NCI-H1417 (cell line): ENCODE data around the gene RFTN2.
"Not testable (repeated sequence)": the region's sequence is repeated elsewhere in the genome, so short reads cannot be mapped to it uniquely, and the experiment has no call there.

Experiments used
- DNase-seq, 3 experiments: peaks; one replicate each; lab custom pipeline; 2025; lab: John Stamatoyannopoulos, UW

Gene RFTN2

DNA sequence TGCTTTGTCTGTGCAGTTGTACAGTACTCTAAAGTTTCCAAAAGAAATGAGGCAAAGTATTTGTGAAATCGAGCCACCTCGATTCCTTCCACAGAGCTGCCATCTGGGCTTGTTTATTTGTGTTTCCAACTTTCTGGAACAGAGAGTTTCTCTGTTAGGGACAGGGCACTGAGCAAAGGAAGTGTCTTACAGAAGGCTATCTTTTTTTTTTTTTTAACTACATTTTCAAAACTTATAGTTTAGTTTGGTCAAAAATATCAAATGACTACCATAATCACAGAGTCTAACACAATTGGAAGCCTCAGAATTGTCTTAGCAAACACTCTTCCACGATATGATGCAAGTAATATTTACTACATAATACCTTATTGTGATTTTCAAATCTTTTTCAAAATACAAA lies 796 bp downstream of the RFTN2 start:
- DNase-seq, result no peak

DNA sequence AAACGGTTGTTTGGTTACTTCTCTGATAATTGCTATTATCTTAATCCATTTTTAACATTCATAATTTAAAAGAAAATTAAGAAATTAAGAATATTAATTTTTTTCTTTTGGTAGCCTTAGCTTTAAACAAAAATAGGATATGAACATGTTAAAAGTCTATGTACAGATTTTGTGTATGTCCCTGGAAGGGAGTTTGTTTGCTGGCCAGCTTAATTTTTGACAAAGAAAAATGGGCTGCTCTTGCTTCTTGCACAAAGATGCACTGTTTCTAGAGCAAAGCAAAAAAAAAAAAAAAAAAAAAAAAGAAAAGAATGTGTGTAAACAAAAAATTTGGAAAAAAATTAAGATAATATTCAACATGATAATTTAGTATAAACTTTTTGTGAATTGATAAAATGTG lies 1.3 kb downstream of the RFTN2 start:
- no peak for DNase-seq

DNA sequence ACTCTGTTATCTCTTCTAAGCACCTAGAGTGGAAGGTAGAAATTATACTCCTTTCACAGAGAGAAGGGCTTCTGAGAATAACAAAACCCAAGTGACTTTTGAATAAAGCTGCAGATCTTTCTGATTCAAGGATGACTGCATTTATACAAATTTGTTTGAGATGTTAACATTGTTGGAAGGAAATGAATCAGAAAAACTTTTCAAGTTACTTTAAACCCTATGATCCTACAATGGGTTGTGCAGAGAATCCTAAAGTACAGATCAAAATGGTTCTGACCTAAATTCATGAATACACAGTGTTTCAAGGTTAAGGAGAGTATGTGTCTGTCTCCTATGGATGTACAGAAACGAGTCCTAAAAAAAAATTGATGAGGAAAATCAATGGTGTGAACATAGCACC lies 1.8 kb downstream of the RFTN2 start:
- no peak for DNase-seq

DNA sequence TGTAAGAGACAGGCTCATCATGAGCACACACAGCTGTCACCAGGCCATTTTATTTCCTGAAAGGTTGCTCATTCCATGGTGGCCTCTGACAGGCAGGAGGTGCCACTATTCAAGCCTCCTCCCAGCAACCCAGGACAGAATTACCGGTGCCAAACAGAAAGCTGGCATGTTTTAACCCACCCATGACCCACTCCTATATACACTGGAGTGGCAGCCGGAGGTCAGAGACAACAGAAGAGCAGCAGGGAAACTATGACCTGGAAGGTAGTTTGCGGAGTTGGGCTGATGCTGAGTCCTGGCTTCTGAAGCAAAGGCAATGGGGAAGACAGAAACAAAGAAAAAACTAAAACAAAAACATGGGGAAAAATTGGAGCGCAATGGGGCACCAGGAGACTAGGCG lies 2.3 kb downstream of the RFTN2 start:
- DNase-seq, result no peak

DNA sequence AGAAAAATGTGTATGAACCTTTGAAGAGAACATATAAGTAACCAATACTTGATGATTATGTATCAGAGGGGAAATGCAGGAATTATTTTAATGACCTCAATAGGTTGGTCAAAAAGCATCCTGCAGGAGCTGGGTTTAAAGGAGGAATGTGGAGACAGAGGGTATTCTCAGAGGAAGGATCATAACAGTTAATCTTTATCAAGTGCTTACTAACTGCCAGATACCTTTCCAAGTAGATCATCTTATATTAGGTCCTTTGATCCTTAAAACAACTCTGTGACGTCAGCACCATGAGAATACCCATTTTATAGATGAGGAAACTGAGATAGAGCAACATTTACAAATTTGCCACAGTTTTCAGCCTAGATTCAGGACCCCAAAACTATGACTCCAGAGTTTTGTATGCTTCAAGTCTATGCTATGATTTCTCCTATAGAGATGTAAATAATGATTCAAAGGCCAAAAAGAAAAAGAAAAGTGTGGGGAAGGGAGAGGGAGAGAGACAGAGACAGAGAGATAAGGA lies 3.0 kb downstream of the RFTN2 start:
- DNase-seq, result no peak

DNA sequence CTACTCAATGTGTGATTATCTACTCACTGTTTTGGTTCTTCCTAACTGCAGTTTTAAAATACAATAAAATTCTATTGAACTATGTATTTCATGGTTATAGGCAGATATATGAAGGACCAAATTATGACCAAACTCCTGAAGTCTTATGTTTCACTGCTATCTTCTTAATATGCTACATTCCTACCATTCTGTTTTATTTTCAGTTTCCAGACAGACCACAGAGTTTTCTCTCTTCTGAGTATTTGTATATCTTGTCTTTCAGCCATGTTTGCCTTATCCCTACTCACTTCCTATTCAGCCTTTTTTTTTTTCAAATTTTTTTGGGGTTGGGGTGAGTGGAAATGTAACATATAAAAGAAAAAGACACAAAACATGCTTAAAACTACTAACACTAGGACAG lies 6.3 kb downstream of the RFTN2 start:
- DNase-seq, result no peak

DNA sequence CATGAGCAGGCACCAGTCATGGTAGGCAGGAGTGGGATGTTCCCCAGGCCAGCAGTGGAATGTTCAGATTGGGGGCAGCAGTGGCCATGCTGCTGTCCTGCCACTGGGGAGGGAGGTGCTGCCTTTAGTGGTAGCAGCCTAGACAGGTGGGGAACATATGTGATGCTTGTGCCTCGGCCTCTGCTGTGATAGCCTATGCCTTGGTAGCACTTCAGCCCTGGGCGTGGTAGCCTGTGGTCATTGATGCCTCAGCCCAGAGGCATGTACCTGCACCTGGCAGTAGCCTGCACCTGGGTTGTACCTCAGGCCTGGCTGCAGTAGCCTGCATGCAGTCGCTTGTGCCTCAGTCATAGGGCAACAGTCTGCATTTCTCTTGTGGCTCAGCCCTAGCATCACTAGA lies 7.1 kb downstream of the RFTN2 start:
- DNase-seq, result no peak

DNA sequence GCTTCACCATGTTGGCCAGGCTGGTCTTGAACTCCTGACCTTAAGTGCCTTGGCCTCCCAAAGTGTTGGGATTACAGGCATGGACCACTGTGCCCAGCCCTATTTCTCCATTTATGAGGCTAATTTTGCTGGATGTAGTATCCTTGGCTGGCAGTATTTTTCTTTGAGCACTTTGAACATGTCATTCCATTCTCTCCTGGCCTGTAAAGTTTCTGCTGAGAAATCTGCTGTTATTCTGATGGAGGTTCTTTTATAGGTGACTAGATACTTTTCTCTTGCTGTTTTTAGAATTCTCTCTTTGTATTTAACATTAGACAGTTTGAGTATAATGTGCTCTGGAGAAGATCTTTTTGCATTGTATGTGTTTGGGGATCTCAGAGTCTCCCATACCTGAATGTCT lies 9.1 kb downstream of the RFTN2 start:
- DNase-seq, result no peak

DNA sequence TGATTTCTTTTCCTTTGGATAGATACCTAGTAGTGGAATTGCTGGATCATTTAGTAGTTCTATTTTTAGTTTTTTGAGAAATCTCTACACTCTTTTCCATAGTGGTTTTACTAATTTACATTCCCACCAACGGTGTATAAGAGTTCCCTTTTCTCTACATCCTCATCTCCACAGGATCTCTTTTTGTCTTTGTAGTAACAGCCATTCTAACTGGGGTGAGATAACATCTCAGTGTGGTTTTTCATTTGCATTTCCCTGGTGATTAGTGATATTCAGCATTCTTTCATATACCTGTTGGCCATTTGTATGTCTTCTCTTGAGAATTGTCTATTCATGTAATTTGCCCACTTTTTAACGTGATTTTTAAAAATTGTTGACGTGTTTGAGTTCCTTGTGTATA lies 13.8 kb downstream of the RFTN2 start:
- DNase-seq, result no peak

DNA sequence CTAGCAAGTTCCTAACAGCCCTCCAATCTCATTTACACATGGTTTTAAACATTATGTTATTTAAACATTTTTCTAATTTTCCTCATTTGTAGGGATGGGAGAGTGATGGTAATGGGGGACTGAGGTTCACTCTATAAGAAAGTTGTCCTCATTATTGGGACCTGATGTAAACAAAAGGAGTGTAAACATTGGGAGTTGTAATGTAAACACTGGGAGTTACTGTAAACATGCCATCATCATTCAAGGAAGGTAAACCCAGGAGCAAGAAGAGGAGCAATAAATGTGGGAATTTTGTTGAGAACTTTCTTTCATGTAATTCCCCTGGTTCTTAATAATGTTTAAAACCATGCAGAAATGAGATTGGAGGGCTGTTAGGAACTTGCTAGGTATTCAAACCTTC lies 17.8 kb downstream of the RFTN2 start:
- DNase-seq, result peak in 1 of 3 experiments; percentile 21

DNA sequence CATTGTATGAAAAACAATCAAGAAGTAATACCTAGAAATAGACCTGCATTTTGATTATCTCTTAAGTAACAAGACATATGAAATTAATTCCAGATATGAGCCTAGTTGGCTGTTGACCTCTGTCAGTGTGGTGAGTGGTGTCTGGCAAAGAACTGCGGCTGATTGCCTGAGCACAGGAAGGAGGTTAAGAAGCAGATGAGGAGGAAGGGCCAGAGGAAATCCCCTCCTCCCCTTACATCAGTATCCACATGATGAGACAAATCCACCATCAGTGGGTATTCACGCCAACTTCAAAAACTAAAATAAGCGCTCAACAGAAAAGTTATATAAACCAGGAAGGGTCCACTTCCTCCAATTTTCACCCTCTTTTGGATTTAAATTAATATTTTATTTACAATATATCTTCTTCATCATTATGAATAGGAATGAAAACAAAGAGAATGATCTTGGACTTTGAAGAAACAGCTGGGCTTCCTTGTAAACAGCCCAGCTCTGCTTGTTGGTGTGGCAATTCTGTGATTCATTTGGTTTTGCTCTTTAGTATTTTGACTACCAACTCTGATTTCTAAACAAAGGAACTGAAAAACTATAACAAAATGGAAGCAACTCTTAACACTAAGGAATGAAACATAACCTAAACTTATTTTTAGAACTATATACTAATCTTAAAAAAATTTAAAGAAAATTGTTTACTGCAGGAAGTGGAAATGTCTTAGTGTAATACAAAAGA lies 27.3 kb downstream of the RFTN2 start:
- DNase-seq, result no peak

DNA sequence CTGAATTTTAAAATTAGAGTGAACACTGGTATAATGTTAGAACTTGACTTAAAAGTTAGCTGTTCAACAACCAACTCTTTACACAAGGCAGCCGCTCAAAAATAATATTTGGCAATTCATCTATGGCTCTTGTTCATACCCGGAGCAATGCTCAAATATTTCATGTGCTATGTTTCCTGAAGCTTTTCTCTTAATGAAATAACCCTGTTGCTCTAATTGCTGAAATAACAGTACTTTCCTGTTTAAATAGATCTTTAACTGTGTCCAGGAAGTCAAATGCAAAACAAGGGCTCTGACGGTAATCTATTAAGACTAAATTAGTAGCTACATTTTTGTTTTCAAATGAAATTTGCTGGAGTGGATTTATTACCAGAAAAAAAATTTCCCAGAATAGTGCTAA lies 33.7 kb downstream of the RFTN2 start:
- DNase-seq, result no peak

DNA sequence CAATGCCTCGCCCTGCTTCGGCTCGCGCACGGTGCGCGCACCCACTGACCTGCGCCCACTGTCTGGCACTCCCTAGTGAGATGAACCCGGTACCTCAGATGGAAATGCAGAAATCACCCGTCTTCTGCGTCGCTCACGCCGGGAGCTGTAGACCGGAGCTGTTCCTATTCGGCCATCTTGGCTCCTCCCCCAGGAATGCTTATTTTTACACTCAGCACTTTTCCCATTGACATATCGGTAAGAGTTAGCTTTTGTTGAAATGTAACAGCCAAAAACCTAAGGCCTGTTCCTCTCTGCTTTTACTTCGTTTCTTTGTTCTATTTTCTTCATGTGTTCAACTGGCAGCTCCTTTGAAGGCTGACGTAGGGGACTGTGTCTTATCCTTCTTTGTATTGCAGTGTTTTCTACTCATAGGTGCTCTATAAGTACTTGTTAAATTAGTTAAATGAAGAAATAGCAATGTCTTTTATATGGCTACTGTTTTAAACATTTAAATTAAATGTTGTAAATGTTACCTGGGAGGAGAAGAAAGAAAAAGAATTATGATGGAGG lies 34.7 kb downstream of the RFTN2 start:
- DNase-seq, result not testable (repeated sequence)

DNA sequence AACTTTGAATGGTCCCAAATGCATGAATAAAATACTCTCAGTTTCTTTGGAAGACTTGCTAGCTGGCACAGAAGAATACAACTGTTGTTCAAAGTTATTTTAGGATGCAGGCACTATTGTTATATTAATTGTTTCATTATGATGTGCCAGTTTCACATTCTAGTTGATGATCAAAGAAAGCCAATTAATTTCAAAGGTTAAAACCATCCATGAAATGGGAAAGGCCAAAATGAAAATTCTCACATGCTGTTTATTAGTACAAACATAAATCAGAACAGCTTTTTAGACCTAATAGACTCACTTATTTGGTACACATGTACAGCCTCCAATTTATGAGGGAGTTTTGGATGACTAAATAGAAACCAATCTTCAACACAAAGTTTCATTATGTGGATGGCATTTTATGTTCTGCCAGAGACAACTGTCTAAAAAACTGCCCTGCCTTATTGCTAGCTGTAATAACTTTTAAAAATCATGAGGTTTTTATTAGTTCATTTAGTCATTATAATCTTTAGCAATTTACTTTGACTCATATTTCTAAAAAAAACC lies 42.2 kb downstream of the RFTN2 start:
- no peak for DNase-seq

DNA sequence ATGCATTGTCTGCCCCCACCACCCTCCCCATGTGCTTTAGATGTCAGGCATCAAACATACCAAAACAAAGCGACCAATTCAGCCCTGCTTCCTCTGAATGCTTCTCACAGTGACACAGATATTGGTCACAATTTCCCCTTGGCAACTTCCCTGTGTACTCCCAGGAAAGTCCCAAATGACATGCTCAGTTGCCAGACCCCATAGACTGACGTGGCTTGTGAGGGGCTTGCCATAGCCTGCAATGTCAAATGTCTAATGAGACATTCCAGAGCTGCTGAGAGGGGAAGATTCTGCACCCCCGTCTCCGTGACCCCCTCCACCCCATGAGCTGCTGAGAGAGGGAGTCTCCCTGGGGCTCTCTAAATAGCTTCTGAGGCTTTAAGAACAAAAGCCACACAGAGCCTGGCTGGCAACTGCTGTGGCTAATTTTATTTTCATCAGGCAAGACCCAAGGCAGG lies 47.3 kb downstream of the RFTN2 start:
- DNase-seq, result no peak

DNA sequence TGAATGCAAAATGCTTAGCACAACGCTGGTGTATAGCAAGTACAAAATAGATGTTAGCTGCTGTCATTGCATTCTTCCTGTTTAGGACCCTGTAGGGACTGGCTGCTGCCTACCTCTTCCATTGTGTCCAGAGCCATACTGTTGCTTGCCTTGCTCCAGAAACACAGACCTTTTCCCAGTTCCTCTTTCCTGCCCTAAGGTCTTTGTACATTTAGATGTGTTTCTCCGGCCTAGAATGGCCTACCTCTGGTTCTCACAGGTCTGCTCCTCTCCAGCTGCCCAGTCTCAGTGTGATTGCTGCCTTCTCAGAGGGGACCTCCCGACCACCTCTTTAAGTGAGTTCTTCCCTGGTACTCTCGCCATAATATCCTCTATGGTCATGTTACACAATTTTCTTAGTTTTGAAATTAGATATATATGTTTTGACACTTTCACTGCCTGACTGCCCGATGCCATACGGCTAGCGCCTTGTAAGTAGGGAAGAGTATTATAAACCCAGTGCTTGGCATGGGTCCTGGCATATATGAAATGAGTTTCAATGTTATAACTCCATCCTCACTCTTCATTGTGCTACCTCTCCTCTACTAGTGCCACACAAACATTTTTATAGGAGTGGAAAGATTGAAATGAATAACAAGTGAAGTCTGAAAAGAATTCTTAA lies 48.3 kb downstream of the RFTN2 start:
- no peak for DNase-seq

DNA sequence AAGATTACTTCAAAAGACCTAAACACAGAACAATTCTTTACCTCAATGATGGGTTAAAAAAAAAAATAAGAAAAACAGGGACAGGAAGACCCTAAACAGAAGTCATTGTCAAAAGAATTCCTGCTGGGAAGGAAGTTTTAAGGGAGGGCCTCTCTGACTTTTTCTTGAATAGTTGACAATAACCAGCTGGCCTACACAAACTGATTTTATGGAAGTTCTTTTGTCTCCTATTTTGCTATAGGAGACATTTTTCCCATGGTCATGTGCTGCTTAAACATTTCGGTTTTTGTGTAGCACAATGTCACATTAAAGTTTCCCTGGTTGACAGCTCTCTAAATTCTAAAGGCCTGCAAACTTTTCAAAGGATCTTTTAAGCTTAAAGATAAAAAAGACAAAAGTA lies 55.3 kb downstream of the RFTN2 start:
- no peak for DNase-seq

DNA sequence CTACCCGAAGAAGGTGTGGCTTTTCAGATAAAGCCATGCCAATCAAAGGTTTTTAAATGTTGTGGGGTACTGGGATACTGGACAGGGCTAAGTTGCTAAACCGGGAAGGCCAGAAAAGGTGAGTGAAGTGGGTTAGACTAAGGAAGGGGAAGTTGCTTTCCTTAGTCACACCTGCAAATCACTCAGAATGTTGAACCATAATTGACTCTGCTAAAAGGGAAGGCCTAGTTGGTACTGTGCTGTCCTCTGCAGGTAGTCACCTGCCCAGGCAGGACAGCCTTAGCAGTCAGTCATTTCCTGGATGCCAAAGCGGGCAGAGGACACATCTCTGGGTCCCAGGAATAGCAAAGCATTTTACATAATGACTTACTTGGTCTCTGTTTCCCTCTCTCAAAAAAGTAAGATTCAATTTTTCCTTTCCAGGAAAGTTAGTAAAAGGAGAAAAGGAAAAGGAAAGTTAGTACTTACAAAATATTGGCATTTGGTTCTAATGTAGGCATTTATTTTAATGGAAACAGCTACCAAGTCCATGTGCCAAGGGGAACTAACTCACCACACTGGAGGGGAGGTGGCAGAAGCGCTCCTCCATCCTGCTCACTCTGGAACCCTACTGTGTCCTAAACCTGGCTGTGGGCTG lies 60.3 kb downstream of the RFTN2 start:
- DNase-seq, result peak in 1 of 3 experiments; percentile 8

DNA sequence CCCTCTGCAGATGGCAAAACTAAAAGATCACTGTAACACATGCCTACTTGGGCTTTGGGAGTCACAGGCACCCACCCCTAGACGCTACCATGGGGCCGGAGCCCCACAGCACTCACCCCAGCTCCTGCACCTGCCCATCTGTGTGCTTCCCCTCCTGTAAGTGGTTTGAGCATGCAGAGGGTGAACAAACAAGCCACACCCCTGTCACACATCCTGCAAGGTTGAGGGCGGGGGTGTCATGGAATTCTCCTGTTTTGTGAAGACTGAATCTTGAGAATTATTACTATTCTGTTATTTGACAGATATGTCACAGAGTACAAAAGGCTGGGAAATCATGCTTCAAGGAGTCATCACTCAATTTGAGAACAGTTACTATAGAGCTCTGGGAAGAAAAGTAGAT lies 60.9 kb downstream of the RFTN2 start:
- peak in 2 of 3 experiments; percentile 0 to 13 for DNase-seq

DNA sequence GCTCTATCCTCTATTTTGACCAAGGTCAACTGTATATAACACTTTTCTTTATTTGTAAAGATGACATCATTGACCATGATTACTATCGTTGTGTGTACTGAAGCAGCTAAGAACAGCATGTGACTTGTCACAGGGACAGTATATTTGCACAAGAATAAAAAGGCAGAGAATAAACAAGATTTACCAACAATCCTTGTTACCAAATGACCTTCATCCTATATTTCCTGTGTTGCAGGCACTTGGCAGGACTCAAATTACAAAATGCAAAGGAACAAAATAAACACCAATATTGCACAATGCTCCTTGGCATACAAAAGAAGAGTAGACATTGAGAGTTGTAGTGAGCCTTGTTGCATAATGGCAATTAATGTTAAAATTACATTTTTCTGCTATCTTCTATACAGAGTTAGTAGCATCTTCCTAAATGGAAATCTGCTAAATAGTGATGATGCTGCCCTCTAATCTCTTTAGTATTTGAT lies 61.8 kb downstream of the RFTN2 start:
- peak in 2 of 3 experiments; percentile 4 to 56 for DNase-seq

DNA sequence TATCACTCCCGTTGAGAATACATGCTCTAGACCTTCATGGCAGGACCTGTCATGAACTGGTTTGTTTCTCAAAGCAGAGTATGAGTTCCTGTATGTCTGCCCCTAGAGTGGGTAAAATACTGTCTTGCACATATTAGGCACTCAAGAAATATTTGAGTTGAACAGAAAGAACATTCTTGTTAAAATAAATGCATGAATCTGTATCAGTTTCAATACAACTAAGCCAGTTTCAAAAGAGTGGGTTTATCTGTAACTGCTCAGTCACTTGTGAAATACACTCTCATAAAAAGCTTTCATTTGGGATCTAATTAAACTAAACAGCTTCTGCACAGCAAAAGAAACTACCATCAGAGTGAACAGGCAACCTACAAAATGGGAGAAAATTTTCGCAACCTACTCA lies 69.2 kb downstream of the RFTN2 start:
- DNase-seq, result no peak

DNA sequence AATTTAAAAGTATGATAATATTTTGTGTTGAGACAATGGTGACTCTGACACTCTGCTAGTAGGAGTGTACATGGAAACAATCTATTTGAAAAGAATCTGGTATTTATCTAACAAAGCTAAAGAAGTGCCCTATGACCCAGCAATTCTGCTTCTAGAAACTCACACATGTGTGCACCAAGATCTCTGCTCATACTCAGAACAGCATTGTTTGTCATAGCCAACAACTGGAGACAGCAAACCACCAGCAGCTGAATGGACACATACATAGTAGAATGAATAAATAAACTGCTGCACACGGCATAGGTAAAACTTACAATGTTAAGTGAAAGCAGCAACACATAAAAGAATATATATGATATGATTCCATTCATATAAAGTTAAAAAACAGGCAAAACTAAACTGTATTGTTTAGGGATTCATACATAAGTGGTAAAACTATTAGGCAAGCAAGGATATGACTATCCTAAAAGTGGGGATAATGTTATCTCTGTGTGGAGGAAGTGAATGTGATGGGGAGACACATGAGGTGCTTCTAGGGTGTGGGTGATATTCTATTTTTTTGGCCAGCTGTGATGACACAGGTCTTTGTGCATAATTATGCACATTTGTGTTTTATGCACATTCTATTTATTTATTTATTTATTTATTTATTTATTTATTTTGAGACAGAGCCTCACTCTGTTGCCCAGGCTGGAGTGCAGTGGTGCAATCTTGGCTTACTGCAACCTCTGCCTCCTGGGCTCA lies 71.1 kb downstream of the RFTN2 start:
- DNase-seq, result no peak
